GM12878 (cell line): ENCODE results near the gene RAET1E. TPM values are rescaled to one million over a fixed set of nuclear protein-coding genes. Genes with fewer than 3 reads are reported as not detected.
"Not testable (repeated sequence)": the region's sequence is repeated elsewhere in the genome, so short reads cannot be mapped to it uniquely, and the experiment has no call there.

Experiments used
- ATAC-seq: fragments of 200-7000 bp; cut with Tn5 transposase; 3 replicates; pipeline ENCODE4 v1.9.1; 2020; ENCODE audit warnings: mild to moderate bottlenecking, moderate library complexity
- BruUV-seq: library from RNA; stranded (reverse); fragments of 400-500 nt; replicated peaks from 2 replicates; lab custom pipeline; 2021; lab: Mats Ljungman, UMichigan
- CTCF ChIA-PET: fragments of 300-600 bp; sonication (Branson Sonifier 250); formaldehyde crosslinking; extraction: SDS; loops from one replicate; lab custom pipeline; 2021; ENCODE audit warnings: inconsistent platforms; lab: Yijun Ruan, JAX
- POLR2A ChIA-PET: fragments of 350-600 bp; formaldehyde crosslinking; extraction: SDS; loops from one replicate; lab custom pipeline; 2021; ENCODE audit warnings: inconsistent platforms; lab: Charles Lee
- RAD21 ChIA-PET: fragments of 300-600 bp; sonication (Branson Sonifier 250); formaldehyde crosslinking; loops from one replicate; lab custom pipeline; 2023; ENCODE audit warnings: antibody characterized with exemption; ENCODE audit not compliant: unreplicated experiment; lab: Charles Lee
- SMC1A ChIA-PET: fragments of 300-600 bp; sonication (Branson Sonifier 250); formaldehyde crosslinking; loops from one replicate; lab custom pipeline; 2023; ENCODE audit not compliant: unreplicated experiment, uncharacterized antibody; lab: Charles Lee
- DNase-seq: peaks from one replicate; pipeline ENCODE4 v3.0.0-alpha.2; 2011; ENCODE audit warnings: low read depth, low spot score
- FAIRE-seq: peaks from 3 replicates; lab custom pipeline; 2011; peaks lifted over from hg19 to GRCh38; lab: Jason Lieb, UNC
- H2AFZ ChIP-seq: 2 replicates; pipeline ENCODE4 v1.6.0; 2011; ENCODE audit warnings: low read depth, low read length, control low read depth; ENCODE audit not compliant: control insufficient read depth
- H3K27ac ChIP-seq: 2 replicates; pipeline ENCODE4 v1.5.1; 2011; ENCODE audit warnings: control low read depth; ENCODE audit not compliant: control insufficient read depth, insufficient read depth
- H3K27me3 ChIP-seq, 2 experiments: replicated peaks in 1 of 2; 2 replicates each; pipeline versions ENCODE4 v1.6.0 to v1.6.1; 2011; ENCODE audit warnings: low read length in 1 of 2; ENCODE audit not compliant: control insufficient read depth in 2 of 2, insufficient read depth in 2 of 2
- H3K36me3 ChIP-seq, 2 experiments: 2 replicates each; pipeline ENCODE4 v1.5.1; 2011; ENCODE audit warnings: low read length in 1 of 2; ENCODE audit not compliant: control insufficient read depth in 2 of 2, insufficient read depth in 2 of 2
- H3K4me1 ChIP-seq: 2 replicates; pipeline ENCODE4 v1.6.1; 2011; ENCODE audit warnings: mild to moderate bottlenecking, low read length, moderate library complexity, mixed read lengths; ENCODE audit not compliant: control insufficient read depth, insufficient read depth
- H3K4me2 ChIP-seq: 2 replicates; pipeline ENCODE4 v1.6.0; 2011; ENCODE audit warnings: control low read depth; ENCODE audit not compliant: control insufficient read depth, insufficient read depth
- H3K4me3 ChIP-seq: fragments of 200-600 bp; sonication (generic); 2 replicates; pipeline ENCODE4 v1.5.1; 2016
- H3K79me2 ChIP-seq: 2 replicates; pipeline ENCODE4 v1.6.0; 2011; ENCODE audit warnings: low read length; ENCODE audit not compliant: control insufficient read depth, insufficient read depth
- H3K9ac ChIP-seq: 2 replicates; pipeline ENCODE4 v1.8.0; 2011; ENCODE audit warnings: low read length, control low read depth, mixed read lengths; ENCODE audit not compliant: control insufficient read depth, insufficient read depth
- H3K9me3 ChIP-seq: replicated peaks from 3 replicates; pipeline ENCODE4 v1.5.1; 2011; ENCODE audit warnings: mild to moderate bottlenecking, low read length; ENCODE audit not compliant: control insufficient read depth, insufficient read depth
- H4K20me1 ChIP-seq: 2 replicates; pipeline ENCODE4 v1.6.0; 2011; ENCODE audit not compliant: control insufficient read depth, insufficient read depth
- ESRRA ChIP-seq: IDR thresholded peaks from 2 replicates; pipeline ENCODE4 v1.6.1; 2012; ENCODE audit warnings: mild to moderate bottlenecking, low read length, improper control_type of control experiment
- HDAC6 ChIP-seq: fragments of 200-600 bp; sonication (generic); IDR thresholded peaks from one replicate; pipeline ENCODE4 v1.8.0; 2017; ENCODE audit warnings: antibody characterized with exemption; ENCODE audit not compliant: unreplicated experiment
- MTA3 ChIP-seq: IDR thresholded peaks from 2 replicates; pipeline ENCODE4 v1.6.1; 2012; ENCODE audit warnings: low read length, inconsistent platforms, borderline replicate concordance
- POLR2AphosphoS2 ChIP-seq: IDR thresholded peaks from 2 replicates; pipeline ENCODE4 v1.6.1; 2011; ENCODE audit warnings: low read depth, mild to moderate bottlenecking, low read length, improper control_type of control experiment, moderate library complexity
- RBBP5 ChIP-seq: fragments of 200-600 bp; sonication (generic); conservative IDR thresholded peaks from 2 replicates; pipeline ENCODE4 v1.6.1; 2016
- RELA ChIP-seq: fragments of 450-650 bp; IDR thresholded peaks from 2 replicates; pipeline ENCODE4 v1.8.0; 2014; ENCODE audit warnings: borderline replicate concordance; ENCODE audit not compliant: partially characterized antibody
- SIX5 ChIP-seq: IDR thresholded peaks from 2 replicates; pipeline ENCODE4 v1.6.1; 2011; ENCODE audit warnings: mild to moderate bottlenecking, low read depth, low read length, moderate library complexity; ENCODE audit not compliant: severe bottlenecking
- SRF ChIP-seq, 2 experiments: IDR thresholded peaks; 2 replicates each; pipeline ENCODE4 v1.6.1; 2011; ENCODE audit warnings: low read depth in 2 of 2, low read length in 2 of 2, mild to moderate bottlenecking in 1 of 2, moderate library complexity in 1 of 2
- ZNF274 ChIP-seq: IDR thresholded peaks from one replicate; pipeline ENCODE4 v1.8.0; 2011; ENCODE audit not compliant: insufficient read length, insufficient read depth
- WGBS: methylation state at CpG from one replicate; pipeline ENCODE4 v1.1.6; 2016; ENCODE audit warnings: low lambda C conversion rate; ENCODE audit not compliant: insufficient replicate concordance, insufficient coverage; ENCODE audit errors: missing lambda C conversion rate; 5-methylcytosine and 5-hydroxymethylcytosine counted together
- in situ Hi-C: fragments of 300-500 bp; cut with MboI; formaldehyde crosslinking; loops from 9 replicates; pipeline ENCODE4 v1.14.3; 2018; ENCODE audit warnings: mixed read lengths
- intact Hi-C: fragments of 100-400 bp; cut with micrococcal nuclease; formaldehyde crosslinking; loops from one replicate; pipeline ENCODE4 v1.14.2; 2022; ENCODE audit not compliant: unreplicated experiment
- polyA plus RNA-seq, 11 experiments: library from polyadenylated mRNA; depleted of rRNA in 4 of 11; unstranded in 6 of 11; stranded (reverse) in 5 of 11; fragments of >200 nt; fragmentation: Nextera tagmentation in 4 of 11; fragmentation: Illumina TruSeq in 1 of 11; extraction: Ambion mirVana in 4 of 11; extraction: Trizol in 1 of 11; gene quantifications; 1 replicate in 1 of 11; 2 replicates in 10 of 11; pipeline versions ENCODE4 v1.2.1 to v1.2.3, GENCODE V29; 2011 to 2016; ENCODE audit warnings: inconsistent platforms in 2 of 11, missing spikeins in 2 of 11, low read depth in 1 of 11
- total RNA-seq, 4 experiments: library from RNA; depleted of rRNA in 3 of 4; stranded (reverse); fragments of >200 nt in 3 of 4; fragmentation: Illumina TruSeq in 1 of 4; extraction: Trizol in 1 of 4; gene quantifications; 2 replicates each; pipeline versions ENCODE4 v1.2.1 to v1.2.3, GENCODE V29; 2013 to 2021
- TF ChIP-seq, protein P1 (sequence below): IDR thresholded peaks from 2 replicates; pipeline ENCODE4 v1.6.1; 2012; ENCODE audit warnings: low read depth, low read length, improper control_type of control experiment

The RAET1E gene
- total and polyA plus RNA-seq, 10 of the 15 experiments (the other 5 are each of a cell fraction or from before 2014, with no cell fraction given): not detected

DNA sequence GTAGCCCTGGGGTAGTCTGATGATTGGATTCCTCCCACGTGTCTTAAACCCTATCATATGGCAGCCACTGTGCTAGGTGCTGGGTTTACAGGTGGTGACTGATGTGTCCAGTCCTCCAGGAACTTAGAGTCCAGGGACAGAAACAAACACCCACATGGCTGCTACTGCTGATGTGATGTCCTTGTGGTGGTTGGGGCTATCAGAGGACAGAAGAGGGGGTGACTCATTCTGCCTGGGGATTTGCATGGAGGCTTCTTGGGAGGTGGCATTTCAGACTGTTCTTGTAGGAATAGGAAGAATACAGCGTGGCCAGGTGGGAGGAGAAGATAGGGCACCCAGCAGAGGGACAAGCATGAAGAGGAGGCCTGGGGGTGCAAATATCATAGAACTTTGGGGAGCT lies 15.2 kb upstream of the RAET1E start:
- no peak overlapping the region for H3K4me3 ChIP-seq
- ChIA-PET POLR2A (no interaction called here), RAD21 (no interaction called here), SMC1A (no interaction called here), CTCF (interaction anchor here (0.6 kb wide), 1 partner anchor 48 kb away, joined by 3 read pairs; no protein-coding TSS in a partner anchor)
- H3K27me3 ChIP-seq: no peaks in the 10 kb centered on the region; a peak in 1 of 4 replicates
- intact Hi-C loops (no loop called here), in situ Hi-C loops (no loop called here)
- DNase-seq (no peak), FAIRE-seq (no peak), ATAC-seq (no peak)
- peaks cover 3% of the 10 kb centered on the region; the same call in 1 of the 3 replicates for H3K9me3 ChIP-seq
- H3K4me2 ChIP-seq: no peak overlapping the region
- no peaks in the 10 kb centered on the region for H3K4me1 ChIP-seq
- H3K9ac ChIP-seq: no peak overlapping the region
- WGBS: 3% methylated on average over 2 of the region's 2 CpGs
- TF ChIP-seq ESRRA (no peak), SIX5 (no peak), HDAC6 (no peak), POLR2AphosphoS2 (no peak), RBBP5 (no peak), MTA3 (no peak), ZNF274 (no peak), SRF (IDR thresholded peaks at IDR 0.05; ENCODE audit: low read depth in 2 of 2, low read length in 2 of 2) (no peak), RELA (no peak)
- TF ChIP-seq, protein P1, sequence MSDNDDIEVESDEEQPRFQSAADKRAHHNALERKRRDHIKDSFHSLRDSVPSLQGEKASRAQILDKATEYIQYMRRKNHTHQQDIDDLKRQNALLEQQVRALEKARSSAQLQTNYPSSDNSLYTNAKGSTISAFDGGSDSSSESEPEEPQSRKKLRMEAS: no peak
- H3K36me3 ChIP-seq: no peaks in the 10 kb centered on the region
- H3K27ac ChIP-seq: no peak overlapping the region
- no peaks in the 10 kb centered on the region for H4K20me1 ChIP-seq
- no peak overlapping the region for H2AFZ ChIP-seq
- H3K79me2 ChIP-seq: no peaks in the 10 kb centered on the region
- BruUV-seq: no TSS peak

DNA sequence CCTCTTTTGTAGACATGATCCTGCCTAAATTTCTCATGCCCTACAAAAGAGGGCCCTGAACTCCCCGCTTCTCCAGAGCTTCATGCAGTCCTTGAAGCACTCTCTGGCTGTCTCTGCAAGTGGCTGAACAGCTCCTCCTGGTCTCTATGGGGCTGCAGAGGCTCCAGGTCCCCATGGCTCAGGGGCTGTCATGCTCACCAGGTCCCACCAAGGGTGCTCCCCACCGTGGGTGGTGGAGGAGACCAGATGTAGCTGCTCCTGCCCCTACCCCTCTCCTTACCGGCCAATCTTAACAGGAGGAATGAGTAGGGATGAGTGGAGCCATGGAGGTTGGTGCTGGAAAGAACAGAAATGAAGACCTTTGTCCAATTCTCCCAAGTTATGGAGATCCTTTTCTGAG lies 14.8 kb upstream of the RAET1E start:
- H3K4me1 ChIP-seq, H3K4me3 ChIP-seq, FAIRE-seq, in situ Hi-C loops, intact Hi-C loops, H3K27ac ChIP-seq, POLR2A ChIA-PET, H3K27me3 ChIP-seq, DNase-seq, H3K9ac ChIP-seq, H4K20me1 ChIP-seq, H3K79me2 ChIP-seq, CTCF ChIA-PET, H3K36me3 ChIP-seq, RAD21 ChIA-PET, H2AFZ ChIP-seq, SMC1A ChIA-PET, H3K4me2 ChIP-seq, BruUV-seq, ATAC-seq, H3K9me3 ChIP-seq: not testable (repeated sequence)
- WGBS: 0% methylated on average over 3 of the region's 3 CpGs
